Stimulated activated CD4-positive, alpha-beta T cell treated with anti-CD3 and anti-CD28 coated beads, TNF-alpha, amount 100 ng/mL, for 24 hours (primary cell): ENCODE measurements around the gene STARD10.

Experiments
- DNase-seq, 3 experiments: peaks; one replicate each; pipeline ENCODE4 v3.0.0-alpha.2; 2020; ENCODE audit warnings: low read depth in 3 of 3

STARD10 gene

DNA sequence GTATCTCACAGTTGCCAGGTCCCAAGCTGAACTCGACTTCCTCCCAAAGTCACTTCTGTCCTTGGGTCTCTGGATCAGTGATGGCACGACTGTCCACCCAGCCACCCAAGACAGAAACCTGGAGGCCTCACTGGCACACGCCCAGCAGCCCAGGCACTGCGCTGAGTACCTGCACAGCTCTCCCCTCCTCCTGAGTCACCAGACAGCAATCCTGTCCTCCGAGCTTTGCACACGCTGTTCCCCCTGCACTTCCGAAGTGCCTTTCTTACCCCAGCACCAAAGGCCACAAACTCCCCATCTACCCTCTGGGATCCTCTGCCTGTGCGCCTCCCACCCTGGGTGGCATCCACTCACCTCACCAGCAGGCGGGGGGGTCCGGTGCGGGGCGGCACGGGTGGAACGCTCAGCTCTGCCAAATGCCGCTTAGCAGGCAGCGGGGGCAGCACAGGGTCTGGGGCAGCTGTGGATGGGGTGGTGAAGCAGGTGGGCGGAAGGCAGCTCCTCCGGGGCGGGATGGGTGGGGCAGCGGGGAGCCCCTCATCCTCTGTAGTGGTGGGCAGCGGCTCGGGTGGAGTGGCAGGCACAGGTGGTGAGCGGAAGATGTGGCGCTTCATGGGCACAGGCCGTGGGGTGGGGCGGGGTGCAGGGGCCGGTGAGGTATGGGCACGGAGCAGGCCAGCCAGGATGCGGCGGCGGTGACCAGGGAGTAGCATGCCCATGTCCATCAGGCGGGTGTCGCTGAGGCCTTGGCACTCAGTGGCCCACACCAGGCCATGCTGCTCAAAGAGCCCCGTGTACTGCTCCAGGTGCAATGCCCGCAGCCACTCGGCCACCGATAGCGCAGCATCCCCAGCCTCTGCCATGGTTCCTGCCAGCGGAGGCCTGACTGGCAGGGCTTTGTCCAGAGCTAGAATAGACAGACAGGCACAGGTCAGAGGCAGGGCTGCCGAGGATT, 67.3 kb downstream of the STARD10 start:
- DNase-seq = no peak

DNA sequence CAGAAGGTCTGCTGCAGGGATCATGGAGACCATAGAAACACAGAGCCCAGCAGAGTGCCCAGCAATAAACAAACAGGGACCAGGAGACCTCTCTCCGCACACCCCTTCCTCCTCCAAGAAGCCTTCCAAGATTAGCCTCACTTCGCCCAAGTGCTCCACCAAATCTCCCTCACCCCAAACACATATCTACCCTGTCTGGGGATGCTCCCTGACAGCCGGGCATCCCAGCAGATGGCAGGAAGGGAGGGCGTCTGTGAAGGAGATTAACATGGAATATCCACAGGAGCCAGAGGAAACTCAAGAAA, 68.2 kb downstream of the STARD10 start:
- DNase-seq = no peak

DNA sequence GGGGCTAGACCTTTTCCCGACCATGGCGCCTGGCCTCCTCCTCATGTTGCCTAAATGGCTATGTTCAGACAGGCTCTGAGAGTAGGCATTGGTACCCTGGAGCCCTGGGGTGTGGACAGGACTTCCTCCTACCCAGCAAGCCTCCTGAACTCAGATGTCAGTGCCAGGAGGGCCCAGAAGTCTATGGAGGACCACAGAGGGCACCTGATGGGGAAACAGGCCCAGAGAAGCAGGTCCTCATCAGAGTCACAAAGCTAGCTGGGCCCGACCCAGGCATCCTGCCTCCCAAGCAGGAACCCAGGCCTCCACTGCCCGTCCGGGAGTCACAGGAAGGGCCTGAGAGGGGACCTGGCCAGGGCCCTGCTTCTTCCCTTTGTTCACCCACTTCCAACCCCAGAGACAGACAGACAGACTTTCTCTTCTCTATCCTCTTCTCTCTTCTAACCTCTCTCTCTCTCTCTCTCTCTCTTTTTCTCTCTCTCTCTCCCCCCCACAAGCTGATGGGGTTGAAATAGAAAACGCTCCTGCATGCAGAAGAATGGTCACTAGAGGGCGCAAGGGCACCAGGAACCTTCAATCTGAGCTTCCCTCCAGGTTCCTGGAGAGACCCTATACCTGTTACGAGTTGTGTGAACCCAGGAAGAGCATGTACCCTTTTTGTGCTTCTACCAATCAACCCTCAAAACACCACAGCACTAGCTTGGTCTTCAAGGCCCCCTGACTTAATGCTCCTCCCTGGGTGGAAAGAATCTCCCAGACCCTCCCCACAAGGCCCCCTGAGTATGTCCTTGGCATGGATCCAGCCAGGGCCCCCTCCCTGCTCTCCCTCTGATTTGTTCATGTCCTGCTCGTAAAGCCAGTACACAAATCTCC, 68.8 kb downstream of the STARD10 start:
- DNase-seq = peak; percentile 54 to 74 (median 71)

DNA sequence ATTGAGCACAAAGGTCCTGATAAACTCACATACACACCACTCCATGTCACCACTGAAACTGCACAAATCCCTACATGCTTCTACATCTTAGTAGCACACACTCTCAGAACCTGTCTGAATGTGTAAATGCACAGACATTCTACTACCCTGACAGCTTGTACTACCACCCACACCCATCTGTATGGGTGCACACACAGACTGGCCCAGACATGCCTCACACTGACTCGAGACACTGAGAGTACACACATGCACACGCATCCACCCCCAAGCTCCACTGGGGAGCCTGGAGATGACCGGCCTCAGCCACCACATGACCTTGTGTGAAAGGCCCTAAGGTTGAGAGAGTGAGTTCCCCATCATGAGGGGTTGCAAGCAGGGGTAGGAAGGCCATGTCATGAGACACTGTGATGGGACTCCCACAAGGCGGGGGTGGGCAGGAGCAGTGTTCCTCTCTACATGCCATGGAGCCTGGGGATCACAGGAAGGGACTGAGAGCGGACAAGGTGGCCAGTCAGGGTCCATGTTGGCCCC, 69.8 kb downstream of the STARD10 start:
- no peak for DNase-seq

DNA sequence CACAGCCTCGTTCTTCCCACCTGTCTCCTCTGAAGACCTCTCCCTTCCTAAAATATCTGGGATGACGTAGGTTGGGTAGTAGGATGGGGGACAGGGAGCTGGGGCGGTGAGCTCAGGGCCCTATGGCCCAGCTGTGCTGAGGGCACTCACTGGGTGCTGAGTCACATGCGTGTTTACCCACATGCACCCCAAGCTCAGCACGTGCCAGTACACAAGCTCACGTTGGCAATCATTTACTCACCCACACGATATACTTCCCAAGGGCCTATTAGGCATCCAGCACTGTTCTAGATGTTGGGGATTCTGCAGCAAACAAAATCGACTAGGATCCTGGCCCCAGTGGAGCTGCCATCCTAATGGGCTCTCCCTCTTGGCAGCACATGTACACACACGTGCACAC, 70.3 kb downstream of the STARD10 start:
- no peak for DNase-seq

DNA sequence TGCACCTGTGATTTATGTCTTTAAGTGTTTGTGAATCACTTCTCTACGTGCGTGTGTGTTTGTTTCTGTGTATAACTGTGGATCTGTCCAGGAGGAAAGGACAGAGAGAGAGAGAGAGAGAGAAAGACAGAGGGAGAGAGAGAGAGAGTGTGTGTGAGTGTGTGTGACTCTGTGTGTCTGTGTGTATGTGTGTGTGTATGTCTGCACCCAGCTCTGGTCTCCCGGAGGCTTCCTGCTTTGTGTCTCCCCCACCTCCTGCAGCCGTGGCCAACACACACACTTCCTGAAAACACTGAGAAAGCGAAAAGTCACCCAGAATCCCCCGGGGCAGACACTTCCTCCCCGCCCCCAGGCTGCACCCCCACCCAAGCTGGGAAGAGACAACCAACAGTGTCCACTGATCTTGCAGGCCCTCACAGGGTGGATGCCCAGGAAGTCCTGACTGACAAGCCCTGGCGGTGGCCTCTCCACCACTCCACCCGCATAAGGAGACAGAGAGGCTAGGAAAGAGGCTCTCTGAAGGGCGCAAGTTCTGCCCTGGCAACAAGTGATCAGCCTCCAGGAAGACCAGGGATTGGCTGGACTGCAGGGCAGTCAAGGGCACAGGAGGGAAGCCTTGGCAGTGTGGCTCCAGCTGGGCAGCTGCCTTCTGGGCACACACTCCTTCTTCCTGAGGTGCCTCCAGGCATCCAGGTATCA, 71.6 kb downstream of the STARD10 start:
- DNase-seq = peak; percentile 70 to 80 (median 72)

DNA sequence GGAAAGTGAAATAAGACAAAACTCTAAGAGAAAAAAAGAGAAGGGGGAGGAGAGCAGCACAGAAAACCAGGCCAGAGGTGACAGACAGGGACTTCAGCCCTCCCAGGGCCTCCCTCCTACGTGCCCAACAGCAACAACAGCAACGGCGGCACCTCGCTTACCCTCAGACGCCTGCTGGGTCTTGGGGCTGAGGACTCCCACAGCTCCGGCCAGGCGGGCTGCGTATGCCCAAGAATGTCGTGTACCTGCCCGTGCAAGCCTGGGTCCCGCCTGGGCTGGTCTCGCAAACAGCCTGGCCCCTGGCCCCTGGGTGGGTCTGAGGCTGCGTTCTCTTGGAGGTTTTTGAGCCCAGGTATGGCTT, 72.2 kb downstream of the STARD10 start:
- DNase-seq = peak in 2 of 3 experiments; percentile 16 to 31

DNA sequence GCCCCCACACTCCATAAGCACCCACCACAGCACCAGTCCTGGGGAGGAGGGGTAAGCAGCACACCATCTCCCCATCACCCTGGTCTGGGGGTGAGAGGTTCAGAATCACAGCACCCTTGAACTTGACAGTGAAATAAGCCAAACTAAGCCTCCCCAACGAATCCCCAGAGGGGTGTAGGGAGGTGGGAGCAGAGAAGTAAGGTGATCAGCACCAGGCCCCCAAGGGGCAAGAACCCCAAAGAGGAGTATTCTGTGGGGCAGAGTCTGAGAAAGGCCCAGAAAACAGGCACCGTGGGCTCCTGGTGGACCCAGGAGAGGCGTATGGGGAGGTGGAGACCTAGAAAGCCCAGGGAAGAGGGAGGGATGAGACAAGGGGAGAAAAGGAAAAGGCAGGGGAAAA, 72.6 kb downstream of the STARD10 start:
- no peak for DNase-seq

DNA sequence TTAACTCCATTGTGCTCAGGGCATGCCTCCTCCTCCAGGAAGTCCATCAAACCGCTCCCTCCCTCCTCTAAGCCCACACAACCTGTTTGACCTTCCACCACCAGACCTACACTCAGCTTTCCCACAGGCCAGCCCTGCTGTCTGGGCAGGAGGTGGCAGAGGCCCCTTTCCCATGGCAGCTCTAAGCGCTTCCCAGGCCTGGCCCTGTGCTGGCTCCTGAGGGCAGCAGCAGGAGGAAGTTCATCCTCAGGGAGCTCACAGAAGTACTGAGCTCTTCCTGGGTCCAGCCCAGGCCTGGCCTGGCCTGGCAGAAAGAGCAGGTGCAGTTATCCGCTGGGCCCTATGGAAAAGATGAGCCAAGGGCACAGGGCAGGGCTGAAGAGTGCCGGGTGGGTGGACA, 73.1 kb downstream of the STARD10 start:
- no peak for DNase-seq

DNA sequence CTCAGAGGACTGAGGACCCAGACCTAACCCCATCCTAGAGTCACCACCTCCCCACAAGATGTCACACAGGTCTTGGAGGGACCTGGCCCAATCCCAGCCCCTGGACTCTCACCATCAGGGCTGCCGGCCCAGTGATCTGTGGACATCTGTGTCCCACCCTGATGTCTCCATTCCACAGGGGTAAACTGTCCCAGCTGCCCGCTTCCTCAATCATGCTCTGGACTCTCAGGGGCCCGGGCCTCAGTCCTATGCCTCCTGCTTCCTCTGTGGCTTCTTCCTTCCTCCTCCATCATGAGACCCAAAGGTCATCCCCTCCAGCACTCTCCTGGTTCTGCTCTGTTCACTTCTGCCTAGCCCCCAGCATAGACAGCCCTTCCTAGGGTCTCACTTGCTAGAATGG, 73.8 kb downstream of the STARD10 start:
- no peak for DNase-seq

DNA sequence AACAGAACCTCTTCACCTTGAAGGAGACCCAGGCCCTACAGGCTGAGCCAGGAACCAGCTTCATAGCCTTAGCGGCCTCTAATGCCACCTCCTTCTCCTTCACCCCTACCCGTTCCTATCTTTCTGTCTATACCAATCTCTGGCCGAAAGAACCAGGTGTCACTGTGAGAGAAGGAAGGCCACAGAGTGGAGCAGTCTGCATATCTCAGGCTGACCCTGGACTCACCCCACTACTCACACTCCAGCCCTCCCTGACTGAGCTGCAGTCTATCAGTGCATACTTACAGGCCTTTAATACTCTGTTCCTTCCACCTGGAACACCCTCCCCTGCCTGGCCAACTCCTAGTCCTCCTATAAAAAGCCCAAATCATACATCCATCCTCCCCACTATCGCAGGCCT, 74.3 kb downstream of the STARD10 start:
- no peak for DNase-seq

DNA sequence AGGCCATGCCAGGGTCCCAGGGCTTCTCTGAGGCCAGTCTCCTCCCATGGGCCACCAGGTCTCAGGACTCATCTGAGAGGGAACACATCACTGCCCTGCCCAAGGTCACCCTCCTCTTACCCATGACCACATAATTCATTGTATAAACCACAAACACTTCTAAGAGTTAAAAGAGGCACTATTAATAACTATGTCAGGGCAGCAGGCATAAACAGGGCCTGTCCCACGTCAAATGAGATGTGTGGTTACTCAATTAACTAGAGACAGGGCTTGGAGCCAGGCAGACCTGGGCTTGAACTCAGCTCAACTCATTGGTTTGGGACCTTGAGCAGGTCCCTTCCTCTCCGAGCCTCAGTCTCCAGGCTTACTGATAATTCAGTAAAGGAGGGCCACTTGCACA, 74.7 kb downstream of the STARD10 start:
- no peak for DNase-seq

DNA sequence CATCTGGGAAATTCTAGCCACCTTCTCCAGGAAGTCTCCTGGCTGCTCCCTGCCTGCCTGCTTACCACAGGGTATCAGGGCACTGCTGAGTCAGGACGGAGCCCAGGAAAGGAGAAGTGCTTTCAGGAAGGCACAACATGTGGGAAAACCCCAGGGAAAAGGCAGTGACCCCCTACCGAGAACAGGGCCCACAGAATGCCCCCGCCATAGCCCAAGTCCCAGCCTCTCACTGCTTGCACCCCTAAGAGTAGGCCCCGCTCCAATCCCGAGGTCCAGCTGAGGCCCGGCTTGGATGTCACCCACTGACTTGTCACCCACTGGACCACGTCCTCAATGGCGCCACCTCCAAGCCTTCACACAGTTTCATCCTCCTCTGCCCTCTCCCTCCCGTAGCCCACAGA, 75.7 kb downstream of the STARD10 start:
- DNase-seq = no peak

DNA sequence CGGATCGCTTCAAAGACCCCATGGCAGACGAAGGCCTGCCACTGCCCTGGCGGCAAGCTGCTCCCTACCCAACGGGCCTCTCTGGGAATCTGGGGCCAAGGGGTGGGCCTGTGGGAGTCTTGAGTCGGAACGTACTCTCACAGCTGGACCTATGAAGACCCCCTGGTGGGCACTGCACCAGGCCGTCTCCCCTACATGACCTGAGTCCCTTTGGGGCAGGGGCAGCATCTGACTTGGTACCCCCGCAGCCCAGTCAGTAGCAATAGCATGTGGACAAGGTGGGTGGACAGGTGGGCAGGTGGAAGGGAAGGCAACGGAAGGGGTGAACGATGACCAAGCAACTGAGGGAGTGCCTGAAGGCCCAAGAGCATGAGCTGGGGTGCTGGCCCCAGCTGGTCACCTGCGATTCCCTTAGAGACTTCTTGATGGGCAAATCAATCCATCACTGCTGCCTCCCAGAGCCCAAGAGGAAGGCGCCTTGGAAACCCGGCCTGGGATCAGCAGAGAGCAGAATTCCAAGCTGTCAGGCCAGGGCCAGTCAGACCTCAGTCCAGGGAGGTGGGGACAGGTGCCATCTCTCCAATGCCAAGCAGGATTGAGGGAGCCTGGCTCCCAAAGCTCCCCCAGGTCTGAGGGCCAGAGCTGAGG, 76.9 kb downstream of the STARD10 start:
- DNase-seq = no peak

DNA sequence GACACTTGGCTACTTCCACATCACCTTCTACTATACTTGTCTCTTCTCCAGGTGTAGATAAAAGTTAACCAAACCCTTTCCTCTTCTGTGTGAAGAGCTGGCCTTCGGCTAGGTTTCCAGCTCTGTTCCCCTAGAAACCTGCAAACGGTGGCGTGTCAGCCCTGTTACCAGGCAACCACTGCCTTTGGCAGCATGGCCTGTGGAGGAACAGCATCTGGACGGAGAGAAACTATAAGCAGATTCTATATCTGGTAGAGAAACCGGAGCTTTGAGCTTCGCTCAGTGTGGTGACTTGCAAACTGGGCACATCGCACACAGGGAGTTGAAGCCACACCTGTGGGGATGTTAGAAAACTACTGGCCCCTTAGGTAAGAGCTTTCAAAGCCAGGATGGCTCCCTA, 77.6 kb downstream of the STARD10 start:
- no peak for DNase-seq

DNA sequence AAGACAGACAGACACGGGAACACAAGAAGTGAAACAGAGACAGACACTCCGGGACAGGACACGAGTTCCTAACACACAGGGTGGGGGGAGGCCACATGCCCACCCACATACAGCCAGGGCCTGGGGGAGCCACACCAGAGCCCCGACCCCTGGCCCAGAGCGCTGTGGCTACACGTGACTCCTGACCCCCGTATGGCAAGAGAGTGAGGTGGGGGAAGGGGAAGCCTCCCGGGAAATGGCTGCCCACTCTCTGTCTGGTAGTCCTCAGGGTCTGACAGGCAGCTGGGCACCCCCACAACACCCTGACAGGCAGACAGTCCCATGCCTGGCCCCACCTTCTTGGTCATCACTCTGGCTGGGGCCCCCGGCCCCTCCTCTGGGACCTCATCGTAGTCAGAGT, 81.0 kb downstream of the STARD10 start:
- DNase-seq = no peak

DNA sequence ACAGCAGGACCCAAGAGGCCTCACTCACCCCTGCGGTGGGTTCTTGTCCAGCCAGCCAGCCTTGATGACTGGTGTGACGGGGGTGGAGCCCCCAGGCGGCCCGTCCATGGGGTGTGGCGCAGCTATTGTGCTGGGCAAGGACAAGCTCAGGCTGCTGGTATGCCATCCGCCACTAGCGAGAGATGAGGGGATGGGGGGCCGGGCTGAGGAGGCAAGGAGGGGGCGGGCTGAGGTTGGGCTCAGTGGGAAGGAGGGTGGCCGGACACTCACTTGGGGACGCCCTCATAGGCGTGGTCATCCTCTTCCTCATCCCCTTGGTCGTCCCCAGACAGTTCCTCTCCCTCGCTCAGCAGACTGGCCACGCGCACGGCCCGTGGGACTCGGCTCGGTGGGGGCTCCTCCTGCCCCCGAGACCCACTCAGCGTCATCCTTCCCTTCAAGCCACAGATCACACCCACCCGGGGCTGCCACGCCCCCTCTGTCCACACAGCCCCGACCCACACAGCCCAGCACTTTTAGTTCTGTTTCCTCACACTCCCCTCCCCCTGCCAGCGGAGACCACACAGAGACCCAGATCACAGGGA, 81.6 kb downstream of the STARD10 start:
- no peak for DNase-seq

DNA sequence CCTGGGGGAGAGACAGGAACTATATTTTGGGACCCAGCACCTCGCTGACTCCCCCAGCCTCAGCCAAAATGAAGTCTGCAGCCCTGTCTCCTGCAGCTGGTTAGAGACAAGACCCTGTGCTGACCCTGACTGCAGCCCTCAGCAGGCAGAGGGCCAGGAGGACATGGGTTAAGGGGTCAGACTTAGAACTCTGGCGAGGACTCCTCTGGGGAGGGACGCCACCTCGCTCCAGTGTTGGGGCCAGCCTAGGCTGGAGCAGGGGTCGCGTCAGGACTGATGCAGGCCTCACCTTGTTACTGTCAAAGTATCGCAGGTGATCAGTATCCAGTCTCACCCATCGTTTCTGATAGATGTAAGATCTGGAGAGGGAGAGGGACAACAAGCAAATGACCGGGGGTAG, 82.7 kb downstream of the STARD10 start:
- DNase-seq = no peak

DNA sequence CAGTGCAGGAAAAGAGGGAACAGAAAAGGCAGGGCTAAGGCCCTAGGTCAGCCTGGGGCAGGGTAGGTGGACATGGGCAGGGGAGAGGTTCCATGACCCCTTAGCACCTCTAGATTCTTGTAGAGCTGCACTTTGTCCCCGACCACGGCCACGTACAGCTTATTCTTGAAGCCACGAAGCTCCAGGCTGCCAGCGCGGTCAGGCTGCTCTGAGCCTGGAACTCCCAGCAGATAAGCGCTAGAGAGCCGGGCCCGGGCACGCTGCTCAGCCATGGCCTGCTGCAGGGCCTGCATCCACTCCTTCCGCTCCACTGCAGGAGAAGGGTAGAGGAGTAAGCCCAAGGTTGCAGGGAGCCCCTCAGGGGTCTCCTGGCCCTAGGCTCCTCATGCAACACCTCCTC, 83.6 kb downstream of the STARD10 start:
- DNase-seq = no peak

DNA sequence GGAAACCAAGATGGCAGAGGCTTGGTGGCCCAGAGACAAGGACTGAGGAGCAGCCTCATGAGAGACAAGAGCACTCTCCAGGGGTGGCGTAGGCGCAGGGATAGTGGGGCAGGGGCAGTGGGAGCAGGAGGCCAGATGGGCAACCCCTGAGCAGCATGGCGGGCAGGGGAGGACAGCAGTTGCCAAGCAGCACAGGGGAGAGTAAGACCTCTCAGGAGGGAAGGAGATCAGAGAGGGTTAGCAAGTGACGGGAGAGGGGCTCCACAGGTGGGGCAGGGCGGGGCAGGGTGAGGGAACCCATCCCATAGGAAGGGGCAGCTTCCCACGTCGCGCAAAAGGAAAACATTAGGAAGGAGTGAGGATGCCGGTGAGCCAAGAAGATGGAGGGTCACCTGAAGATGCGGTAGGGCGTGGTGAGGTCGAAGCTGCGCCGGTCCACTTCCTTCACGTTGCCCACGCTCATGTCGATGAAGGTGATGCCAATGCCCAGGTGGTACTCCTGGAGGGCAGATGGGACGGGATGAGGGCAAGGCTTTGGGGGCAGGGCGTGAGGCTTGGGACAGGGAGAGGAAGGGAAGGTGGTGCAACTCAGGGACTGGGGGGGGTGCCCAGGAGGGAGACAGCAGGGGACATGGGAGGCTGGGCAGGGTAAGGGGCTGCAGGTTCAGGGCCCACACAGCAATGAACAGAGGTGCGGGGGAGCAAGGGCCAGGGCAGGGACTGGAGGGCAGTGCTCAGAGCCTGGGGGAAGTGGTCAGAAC, 84.2 kb downstream of the STARD10 start:
- DNase-seq = no peak

DNA sequence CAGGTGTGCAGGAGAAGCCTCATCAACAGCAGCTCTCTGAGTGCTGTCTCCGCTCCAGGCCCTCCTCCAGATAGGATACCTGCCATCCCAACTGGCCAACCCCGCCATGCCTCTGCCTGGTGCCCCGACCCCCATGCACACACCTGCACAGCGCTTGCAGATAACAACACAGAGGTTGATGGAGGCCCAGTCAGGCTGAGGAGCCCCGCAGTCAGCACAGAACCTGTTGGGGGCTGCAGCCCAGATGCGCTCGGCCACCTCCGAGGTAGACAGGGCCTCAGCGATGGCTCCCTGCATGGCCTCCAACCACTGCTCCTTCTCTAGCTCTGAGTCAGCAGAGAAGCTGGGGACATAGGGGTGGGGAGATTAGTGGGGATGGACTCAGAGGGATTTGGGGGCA, 86.8 kb downstream of the STARD10 start:
- DNase-seq = no peak
